GM18508 (cell line): ENCODE data around the gene TSPAN17.

Experiments used
- ATAC-seq: cut with Tn5 transposase; IDR thresholded peaks from one replicate; pipeline ENCODE4 v1.9.1; 2021; ENCODE audit warnings: moderate number of reproducible peaks; ENCODE audit not compliant: insufficient read depth, unreplicated experiment

Gene TSPAN17

DNA sequence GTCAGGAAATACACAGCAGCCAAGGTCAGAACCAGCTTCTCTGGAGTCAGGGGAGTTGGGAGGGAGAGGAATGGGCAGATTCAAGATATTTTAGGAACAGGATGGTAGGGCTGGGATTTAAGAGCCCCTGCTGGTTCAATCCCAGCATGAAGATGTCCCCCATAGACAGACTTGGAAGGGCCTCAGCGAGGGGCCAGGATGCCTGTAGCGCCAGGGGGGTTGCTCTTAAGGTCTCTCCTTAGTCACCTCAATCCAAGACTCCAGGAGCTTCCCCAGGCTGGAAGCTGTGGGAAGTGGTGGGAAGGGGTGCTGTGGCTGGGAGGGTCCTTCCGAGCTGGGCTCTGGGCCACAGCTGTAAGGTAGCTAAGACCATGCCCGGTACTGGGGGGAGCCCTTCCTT is 8.1 kb upstream of the TSPAN17 start:
- no peak for ATAC-seq

- no peak for ATAC-seq
Observed at GRCh38 chr5:176639981-176640380, 7.3 kb upstream of the TSPAN17 start.

- ATAC-seq: no peak
Observed at GRCh38 chr5:176640616-176641015, 6.7 kb upstream of the TSPAN17 start.

DNA sequence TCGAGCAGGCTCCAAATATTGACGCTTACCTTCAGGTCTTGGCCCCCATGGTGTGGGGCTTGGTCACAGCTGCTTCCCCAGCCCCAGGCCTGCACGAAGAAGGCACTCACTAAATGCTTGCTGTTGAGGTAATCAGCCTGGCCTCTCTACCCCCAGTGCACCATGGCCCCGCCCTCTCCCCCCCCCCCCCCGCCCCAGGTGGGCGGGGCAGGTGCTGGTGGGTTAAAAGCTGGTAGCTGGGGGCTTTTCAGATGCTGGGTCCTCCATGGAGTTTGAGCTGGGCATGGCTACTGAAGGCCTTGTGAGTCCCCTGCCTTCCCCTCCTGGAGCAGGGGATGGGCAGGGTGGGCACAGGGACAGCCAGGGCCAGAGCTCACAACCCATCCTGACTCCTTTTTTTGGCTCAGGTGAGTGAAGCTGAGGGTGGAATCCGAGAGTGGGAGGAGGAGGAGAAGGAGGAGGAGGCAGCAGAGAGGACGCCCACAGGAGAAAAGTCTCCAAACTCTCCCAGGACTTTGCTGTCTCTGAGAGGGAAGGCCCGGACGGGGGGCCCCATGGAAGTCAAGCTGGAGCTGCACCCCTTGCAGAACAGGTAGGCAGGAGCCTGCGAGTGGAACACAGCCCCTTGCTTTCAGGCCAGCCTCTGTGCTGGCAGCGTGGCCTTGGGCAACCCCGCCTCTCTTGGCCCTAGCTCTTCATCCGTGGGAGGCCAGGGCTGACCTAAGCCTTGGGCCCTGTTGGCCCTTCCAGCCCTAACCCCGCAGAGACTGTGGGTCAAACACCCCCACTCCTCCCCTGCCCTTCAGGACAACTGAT is 4.4 kb upstream of the TSPAN17 start:
- no peak for ATAC-seq

GRCh38 chr5:176643491-176644219 is 3.6 kb upstream of the TSPAN17 start:
- no peak for ATAC-seq

DNA sequence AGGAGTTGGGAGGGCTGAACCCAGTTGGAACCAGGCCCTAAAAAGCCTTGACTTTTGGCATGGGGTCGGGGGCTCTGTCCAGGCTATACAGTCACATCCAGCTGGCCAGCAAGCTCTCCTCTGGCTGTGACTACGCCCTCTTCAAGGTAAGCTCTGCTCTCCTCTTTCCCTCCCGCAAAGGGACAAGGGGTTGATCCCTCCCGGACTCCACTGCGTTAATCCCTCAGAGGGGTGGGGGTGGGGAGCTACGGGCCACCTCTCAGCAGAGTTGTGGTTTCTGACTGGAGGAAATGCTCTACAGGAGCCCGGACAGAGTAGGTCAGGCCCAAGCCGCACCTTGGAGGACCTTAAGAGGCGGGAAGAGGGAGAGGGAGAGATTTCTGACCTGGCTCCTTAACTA is 3.0 kb upstream of the TSPAN17 start:
- no peak for ATAC-seq

GRCh38 chr5:176644878-176645670 is 2.2 kb upstream of the TSPAN17 start:
- ATAC-seq: no peak

DNA sequence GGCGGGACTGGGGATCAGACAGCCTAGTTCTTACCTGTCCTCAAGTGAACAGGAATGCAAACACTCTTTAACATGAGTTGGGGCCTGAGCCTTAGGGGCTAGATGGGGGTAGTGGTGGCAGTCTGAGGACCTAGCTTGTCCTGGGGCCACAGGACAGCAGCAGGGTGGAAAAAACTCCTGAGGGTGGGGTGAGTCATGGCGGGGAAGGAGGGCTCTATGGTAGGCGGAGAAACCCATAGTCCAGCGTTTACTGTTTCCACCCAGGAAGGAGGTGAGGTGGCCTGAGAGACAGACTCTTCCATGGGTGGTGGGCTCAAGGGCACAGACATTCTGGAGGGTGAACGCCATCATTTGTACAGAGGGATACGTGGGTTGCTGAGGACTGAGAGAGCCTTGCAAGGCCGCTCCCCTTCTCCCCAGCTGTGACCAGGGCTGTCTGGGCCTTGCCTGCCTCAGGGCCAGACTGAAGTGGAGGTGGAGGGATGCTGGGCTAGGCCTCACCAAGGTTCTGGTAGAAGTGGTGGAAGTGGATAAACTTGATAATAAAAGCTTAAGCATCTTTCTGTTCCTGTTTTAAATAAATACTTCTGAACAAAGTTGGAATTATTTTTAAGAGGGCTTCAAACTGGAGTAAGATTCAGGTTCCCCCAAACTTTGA is 1.1 kb upstream of the TSPAN17 start:
- no peak for ATAC-seq

GRCh38 chr5:176646707-176647029 is 616 bp upstream of the TSPAN17 start:
- ATAC-seq: peak; percentile 20

DNA sequence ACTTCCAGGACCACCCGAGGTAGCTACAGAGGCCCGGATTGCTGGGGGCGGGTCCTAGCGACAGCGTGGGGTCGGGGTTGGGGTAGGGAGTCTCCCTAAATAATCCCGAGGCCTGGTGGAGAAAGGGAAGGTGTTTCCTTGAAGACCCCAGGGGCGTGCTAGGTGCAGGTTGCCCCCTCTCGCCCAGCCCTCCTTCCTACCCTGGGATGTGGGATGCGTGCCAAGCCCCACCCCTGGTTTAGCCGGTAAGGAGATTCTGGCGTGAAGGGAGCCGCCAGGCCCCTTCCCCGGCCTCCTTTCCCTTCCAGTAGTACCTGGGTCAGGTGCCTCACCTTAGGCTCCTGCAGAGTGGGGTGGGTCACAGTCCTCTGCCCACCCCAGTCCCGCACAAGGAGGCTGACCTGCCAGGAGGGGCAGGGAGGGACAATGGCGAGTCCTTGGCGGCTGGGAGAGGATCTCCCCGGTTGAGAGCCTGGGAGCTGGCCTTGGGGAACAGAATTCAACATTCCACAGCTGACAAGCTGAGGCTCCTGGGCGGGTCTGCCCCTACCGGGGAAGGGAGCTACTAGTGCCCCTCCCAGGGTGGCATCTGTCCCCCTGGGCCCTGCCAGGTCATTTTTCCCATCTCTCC is 674 bp downstream of the TSPAN17 start:
- no peak for ATAC-seq

DNA sequence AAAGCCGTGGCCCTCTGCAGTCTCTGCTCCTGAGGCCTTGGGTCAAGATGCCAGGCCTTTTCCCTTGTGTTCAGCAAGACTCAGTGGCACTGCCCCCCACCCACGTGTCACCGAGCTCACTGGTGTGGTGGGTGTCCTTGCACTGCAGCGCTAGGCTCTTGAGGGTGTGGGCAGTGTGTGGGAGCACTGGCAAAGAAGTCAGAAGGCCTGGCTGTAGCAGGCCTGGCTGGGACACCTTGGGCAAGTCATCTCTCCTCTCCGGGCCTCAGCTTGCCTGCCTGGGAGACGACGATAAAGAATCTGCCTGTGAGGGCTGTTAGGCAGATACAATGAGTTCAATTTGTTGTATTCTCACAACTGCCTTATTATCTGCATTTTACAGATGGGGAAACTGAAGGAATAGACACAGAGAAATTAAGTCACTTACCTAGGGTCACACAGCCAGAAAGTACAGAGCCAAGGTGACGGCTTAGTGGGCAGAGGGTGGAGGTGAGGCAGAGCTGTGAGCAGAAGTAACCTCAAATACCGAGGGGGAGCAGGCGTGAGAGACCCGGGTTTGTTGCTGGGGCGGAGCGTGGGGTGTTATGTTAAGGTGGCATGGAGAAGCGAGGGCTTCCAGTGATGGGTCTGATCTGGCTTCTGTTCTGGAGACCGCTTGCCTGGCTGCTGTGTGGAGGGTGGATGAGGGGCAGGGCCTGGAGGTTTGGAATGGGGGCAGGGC is 1.4 kb downstream of the TSPAN17 start:
- ATAC-seq: no peak

GRCh38 chr5:176650354-176650884 is 3.1 kb downstream of the TSPAN17 start:
- no peak for ATAC-seq

DNA sequence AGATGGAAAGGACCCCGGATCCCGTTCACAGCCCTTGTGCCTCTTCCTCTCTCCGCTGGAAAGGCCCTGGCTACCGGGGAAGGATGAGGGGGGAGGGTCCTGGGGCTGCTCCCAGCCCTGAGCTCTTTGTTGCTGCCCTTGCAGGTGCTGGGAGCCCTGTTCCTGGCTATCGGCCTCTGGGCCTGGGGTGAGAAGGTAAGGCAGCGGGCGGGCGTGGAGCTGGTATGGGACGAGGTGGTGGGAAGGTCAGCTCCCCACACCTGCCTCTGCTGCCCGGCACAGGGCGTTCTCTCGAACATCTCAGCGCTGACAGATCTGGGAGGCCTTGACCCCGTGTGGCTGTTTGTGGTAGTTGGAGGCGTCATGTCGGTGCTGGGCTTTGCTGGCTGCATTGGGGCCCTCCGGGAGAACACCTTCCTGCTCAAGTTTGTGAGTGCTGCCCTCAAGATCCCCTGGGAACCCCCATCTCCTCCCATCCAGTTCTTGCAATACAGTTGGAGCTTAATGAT is 4.2 kb downstream of the TSPAN17 start:
- ATAC-seq: no peak

- ATAC-seq: no peak
Observed at GRCh38 chr5:176652136-176652535, 4.9 kb downstream of the TSPAN17 start.

DNA sequence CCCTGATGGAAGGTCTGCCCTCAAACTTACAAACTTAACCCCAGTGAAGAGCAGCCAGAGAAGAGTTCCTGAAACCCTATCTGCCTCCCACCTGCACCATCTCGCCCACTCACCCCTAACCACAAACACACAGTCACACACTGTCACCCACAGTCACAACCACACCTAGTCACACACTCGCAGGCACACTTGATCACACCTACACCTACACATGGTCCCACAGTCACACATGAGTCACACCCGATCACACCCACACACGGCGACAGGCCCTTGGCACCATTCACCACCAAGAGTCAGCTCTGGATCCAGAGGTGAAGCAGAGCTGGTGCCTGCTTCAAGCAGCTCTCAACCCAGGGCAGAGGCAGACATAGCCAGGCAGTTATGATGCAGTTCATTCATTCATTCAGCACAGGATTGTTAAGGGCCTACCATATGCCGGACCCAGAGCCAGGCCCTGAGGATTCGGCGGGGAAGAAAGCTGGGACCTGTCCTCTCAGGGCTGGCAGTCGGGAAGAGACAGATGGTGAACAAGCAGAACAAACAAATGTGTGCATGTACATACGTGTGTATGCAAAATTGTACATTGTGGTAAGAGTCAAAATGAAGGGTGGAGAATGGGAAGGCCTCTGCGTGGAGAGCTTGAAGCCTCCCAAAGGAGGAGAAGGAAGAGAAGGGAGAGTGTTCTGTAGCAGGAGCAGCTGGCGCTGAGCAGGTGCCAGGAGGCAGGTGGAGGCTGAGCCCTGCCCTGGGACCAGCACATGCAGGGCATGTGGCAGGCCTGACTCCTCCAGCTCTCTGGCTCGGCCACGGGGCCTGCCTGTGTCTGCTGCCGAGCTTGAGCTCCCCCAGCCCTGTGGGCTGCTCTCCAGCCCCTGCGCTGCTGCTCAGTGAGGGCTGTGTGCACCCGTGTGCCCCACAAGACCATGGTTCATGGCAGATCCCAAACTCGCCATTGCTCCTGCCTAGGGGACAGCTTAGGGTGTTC is 6.4 kb downstream of the TSPAN17 start:
- ATAC-seq: no peak

GRCh38 chr5:176654856-176655255 is 7.6 kb downstream of the TSPAN17 start:
- ATAC-seq: no peak

DNA sequence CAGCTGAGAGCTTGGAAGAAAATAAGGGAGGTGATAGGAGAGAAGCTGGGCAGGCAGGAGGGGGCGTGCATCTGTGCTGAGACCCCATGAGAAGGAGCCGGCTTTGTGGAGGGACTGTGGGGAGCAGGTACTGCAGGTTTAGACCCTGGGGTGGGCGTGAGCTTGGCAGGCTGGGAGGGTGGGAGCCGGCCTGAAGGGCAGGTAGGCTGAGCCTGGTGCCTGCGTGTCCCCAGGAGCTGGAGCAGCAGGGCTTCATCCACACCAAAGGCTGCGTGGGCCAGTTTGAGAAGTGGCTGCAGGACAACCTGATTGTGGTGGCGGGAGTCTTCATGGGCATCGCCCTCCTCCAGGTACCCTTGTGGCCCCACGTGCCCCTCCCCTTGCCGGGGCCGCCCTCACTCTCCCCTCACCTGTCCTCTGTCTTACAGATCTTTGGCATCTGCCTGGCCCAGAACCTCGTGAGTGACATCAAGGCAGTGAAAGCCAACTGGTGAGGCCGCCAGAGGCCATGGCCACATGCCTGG is 9.2 kb downstream of the TSPAN17 start:
- no peak for ATAC-seq
